Measurements from ENCODE around the gene HAUS7.

Gene HAUS7

DNA sequence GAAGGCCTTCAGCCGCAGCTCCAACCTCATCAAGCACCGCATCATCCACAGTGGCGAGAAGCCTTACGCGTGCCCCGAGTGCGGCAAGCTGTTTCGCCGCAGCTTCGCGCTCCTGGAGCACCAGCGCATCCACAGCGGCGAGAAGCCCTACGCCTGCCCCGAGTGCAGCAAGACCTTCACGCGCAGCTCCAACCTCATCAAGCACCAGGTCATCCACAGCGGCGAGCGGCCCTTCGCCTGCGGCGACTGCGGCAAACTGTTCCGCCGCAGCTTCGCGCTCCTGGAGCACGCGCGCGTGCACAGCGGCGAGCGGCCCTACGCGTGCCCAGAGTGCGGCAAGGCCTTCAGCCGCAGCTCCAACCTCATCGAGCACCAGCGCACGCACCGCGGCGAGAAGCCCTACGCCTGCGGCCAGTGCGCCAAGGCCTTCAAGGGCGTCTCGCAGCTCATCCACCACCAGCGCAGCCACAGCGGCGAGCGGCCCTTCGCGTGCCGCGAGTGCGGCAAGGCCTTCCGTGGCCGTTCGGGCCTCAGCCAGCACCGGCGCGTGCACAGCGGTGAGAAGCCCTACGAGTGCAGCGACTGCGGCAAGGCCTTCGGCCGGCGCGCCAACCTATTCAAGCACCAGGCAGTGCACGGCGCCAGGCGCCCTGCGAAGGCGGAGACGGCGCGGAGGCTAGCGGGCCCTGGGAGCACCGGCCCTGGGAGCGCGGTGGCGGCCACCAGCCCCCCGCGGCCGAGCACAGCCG, 49.4 kb downstream of the HAUS7 start:
- H3K4me3 ChIP-seq (ENCODE audit: low read depth, low read length): no peak overlapping the region
- TF ChIP-seq, protein P1, sequence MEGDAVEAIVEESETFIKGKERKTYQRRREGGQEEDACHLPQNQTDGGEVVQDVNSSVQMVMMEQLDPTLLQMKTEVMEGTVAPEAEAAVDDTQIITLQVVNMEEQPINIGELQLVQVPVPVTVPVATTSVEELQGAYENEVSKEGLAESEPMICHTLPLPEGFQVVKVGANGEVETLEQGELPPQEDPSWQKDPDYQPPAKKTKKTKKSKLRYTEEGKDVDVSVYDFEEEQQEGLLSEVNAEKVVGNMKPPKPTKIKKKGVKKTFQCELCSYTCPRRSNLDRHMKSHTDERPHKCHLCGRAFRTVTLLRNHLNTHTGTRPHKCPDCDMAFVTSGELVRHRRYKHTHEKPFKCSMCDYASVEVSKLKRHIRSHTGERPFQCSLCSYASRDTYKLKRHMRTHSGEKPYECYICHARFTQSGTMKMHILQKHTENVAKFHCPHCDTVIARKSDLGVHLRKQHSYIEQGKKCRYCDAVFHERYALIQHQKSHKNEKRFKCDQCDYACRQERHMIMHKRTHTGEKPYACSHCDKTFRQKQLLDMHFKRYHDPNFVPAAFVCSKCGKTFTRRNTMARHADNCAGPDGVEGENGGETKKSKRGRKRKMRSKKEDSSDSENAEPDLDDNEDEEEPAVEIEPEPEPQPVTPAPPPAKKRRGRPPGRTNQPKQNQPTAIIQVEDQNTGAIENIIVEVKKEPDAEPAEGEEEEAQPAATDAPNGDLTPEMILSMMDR (IDR thresholded peaks at IDR 0.05; ENCODE audit: low read depth, low read length, missing control alignments): no peak
- DNase-seq (ENCODE audit: low read depth): no peak

DNA sequence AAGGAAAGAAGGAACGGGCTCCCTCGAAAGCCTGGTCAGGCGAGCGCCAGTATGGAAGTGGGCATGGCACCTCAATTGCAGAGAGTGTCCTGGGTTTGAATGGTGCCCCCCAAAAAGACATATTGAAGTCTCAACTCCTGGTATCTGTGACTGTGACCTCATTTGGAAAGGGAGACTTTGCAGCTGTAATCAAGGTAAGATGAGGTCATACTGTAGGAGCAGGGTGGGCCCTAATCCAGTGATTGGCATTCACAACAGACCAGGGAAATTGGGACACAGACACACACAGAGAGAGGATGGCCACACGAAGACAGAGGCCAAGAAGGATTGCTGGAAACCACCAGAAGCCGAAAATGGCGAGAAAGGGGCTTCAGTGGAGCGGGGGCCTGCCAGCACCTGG, 52.7 kb downstream of the HAUS7 start:
- H3K4me3 ChIP-seq (ENCODE audit: low read depth, low read length): no peak overlapping the region
- TF ChIP-seq, protein P1 (IDR thresholded peaks at IDR 0.05; ENCODE audit: low read depth, low read length, missing control alignments): no peak
- DNase-seq (ENCODE audit: low read depth): no peak

DNA sequence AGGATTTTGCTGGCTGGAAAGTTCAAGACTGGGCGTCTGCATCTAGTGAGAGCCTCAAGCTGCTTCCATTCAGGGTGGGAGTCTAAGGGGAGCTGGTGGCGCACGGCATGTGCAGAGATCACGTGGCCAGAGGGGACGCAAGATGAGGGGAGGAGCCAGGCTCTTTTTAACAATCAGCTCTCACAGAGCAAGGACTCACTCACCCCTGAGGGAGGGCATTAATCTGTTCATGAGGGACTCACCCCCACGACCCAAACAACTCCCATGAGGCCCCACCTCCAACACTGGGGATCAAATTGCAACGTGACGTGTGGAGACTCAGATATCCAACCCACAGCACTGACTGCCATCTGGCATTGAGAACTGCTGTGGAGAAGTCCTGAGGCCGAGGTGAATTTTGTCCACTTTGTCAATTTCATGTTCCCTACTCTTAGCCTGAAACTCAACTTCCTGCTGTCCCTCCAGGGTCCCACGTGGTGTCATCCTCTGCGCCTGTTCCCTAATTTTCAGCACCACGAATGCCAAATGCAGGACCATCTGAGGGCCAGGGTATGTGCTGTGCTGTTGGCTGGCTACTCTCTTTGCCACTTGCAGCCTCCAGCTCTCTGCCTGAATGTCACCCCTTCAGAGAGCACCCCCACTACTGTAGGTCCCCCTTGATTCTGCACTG, 53.5 kb downstream of the HAUS7 start:
- TF ChIP-seq, protein P1 (IDR thresholded peaks at IDR 0.05; ENCODE audit: low read depth, low read length, missing control alignments): no peak
- no peak for DNase-seq (ENCODE audit: low read depth)
- H3K4me3 ChIP-seq (ENCODE audit: low read depth, low read length): no peak overlapping the region

DNA sequence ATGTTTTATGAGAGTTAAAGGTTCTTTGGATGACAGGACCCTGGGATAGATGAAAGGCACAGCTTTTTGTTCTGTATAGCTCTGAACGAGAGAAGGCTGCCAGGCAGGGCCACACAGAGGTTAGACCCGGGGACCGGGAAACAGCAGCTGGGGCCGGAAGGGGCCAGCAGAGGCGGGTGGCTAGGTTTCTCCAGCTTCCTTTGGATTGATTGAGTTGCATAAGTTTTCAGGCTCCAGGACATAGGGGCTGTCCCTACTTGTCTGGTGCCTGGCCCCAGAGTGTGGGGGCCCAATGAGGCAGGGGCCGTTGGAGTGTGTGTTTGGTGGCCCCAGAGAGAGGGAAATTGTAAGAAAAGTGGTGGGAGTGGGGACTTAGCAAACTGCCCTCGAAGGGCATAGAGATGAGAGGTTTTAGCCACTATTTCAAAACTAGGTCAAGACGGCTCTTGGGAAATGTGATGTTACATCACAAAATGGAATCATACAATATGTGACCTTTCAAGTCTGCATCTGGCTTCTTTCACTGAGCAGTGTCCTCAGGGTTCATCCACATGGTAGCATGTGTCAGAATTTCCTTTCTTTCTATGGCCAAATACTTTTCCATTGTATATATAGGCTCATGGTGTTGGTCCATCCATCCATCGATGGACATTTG, 55.4 kb downstream of the HAUS7 start:
- DNase-seq (ENCODE audit: low read depth): no peak
- TF ChIP-seq, protein P1 (IDR thresholded peaks at IDR 0.05; ENCODE audit: low read depth, low read length, missing control alignments): no peak
- H3K4me3 ChIP-seq (ENCODE audit: low read depth, low read length): no peak overlapping the region

DNA sequence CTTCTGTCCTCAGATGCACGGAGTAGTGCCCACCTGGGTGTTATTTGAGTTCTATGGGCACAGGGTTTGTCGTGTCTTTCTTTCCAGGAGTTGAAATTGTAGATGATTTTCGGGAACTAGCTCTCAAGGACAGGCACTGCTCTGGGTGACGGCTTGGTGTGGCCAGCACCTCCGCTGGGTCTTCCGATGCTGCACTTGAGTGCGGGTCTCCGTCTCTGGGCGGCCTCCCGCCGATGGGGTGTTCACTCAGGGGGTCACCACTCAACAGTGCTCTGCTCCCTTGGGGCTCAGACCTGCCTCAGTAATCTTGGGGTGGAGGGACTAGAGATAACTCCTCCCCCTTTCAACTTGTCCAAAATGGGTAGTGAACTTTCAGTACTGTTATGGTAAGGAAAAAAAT, 56.6 kb downstream of the HAUS7 start:
- DNase-seq (ENCODE audit: low read depth): no peak
- TF ChIP-seq, protein P1 (IDR thresholded peaks at IDR 0.05; ENCODE audit: low read depth, low read length, missing control alignments): no peak
- H3K4me3 ChIP-seq (ENCODE audit: low read depth, low read length): no peak overlapping the region

DNA sequence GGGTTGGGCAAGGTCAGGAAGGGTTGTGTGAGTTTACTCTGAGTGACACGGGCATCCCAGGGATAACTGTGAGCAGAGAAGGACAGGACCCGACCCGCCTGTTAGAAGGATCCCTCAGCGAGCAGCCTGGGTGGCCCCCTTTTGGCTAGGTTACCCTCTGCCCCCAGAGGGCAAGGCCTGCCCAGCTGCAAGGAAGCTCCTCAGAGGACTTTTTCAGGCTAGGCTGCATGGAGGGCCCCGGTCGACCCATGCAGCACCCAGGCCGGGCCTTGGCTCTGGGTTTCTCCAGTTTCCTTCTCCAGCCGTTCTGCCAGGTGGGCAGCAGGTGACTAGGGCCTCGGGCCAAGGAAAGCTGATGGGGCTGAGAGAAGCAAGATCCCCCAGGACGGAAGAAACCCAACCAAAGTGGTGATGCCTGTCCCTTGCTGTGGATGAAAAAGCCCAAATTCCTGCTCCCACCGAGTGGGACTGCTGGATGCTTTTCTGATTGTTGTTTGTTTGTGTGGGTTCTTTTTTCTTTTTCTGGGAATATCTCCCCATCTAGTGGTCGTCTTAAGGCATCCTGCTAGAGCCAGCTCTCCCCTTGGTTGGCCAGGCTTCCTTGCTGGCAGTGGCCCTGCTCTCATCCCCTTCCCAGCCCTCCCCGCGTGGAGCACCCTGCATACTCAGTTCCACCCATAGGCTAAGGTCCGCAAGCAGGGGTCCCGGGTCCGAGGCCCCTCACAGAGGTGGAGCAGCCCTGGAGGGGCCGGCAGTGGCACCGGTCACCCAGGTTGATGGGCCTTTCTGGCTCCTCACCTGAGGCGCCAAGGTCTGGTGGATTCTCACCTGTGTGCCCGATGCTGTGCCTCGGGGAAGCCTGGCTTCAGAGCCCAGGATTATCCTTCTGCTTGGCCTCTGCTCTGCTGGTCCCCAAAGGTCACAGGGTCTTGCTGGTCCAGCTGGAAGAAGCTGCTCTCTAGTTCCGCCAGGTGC, 57.3 kb downstream of the HAUS7 start:
- TF ChIP-seq, protein P1 (IDR thresholded peaks at IDR 0.05; ENCODE audit: low read depth, low read length, missing control alignments): no peak
- no peak overlapping the region for H3K4me3 ChIP-seq (ENCODE audit: low read depth, low read length)
- no peak for DNase-seq (ENCODE audit: low read depth)

Measured in GM12864 (cell line).